GM21528 (cell line): ENCODE data around the gene ZNF618.
"Not testable (repeated sequence)": the region's sequence is repeated elsewhere in the genome, so short reads cannot be mapped to it uniquely, and the experiment has no call there.

Experiments
- ATAC-seq: cut with Tn5 transposase; IDR thresholded peaks from one replicate; pipeline ENCODE4 v1.9.1; 2021; ENCODE audit warnings: mild to moderate bottlenecking, moderate library complexity; ENCODE audit not compliant: unreplicated experiment, low FRiP score

The ZNF618 gene

GRCh38 chr9:113984639-113985380, 108.7 kb downstream of the ZNF618 start:
- ATAC-seq, result no peak

- no peak for ATAC-seq
Observed at GRCh38 chr9:113985968-113986585, 110.0 kb downstream of the ZNF618 start.

GRCh38 chr9:113986931-113987330, 110.8 kb downstream of the ZNF618 start:
- no peak for ATAC-seq

- ATAC-seq, result no peak
Observed at GRCh38 chr9:113987526-113987925, 111.4 kb downstream of the ZNF618 start.

GRCh38 chr9:113988385-113989016, 112.4 kb downstream of the ZNF618 start:
- ATAC-seq, result no peak

- no peak for ATAC-seq
Observed at GRCh38 chr9:113989017-113989713, 113.1 kb downstream of the ZNF618 start.

GRCh38 chr9:113989714-113990569, 113.8 kb downstream of the ZNF618 start:
- ATAC-seq, result no peak

GRCh38 chr9:113990570-113990907, 114.4 kb downstream of the ZNF618 start:
- no peak for ATAC-seq

- no peak for ATAC-seq
Observed at GRCh38 chr9:113990975-113991471, 114.9 kb downstream of the ZNF618 start.

- no peak for ATAC-seq
Observed at GRCh38 chr9:113991714-113992113, 115.6 kb downstream of the ZNF618 start.

GRCh38 chr9:113992276-113992951, 116.3 kb downstream of the ZNF618 start:
- ATAC-seq, result no peak

GRCh38 chr9:113992994-113993393, 116.9 kb downstream of the ZNF618 start:
- no peak for ATAC-seq

- ATAC-seq, result no peak
Observed at GRCh38 chr9:113993838-113994540, 117.9 kb downstream of the ZNF618 start.

- no peak for ATAC-seq
Observed at GRCh38 chr9:113995401-113995800, 119.3 kb downstream of the ZNF618 start.

- no peak for ATAC-seq
Observed at GRCh38 chr9:113995963-113996362, 119.9 kb downstream of the ZNF618 start.

- no peak for ATAC-seq
Observed at GRCh38 chr9:113996531-113997001, 120.5 kb downstream of the ZNF618 start.

GRCh38 chr9:113997064-113997463, 121.0 kb downstream of the ZNF618 start:
- not testable (repeated sequence) for ATAC-seq

GRCh38 chr9:113997610-113998009, 121.5 kb downstream of the ZNF618 start:
- ATAC-seq, result no peak

GRCh38 chr9:113998114-113998513, 122.0 kb downstream of the ZNF618 start:
- ATAC-seq, result no peak
